BE2C (cell line): ENCODE results near the gene TRABD2B.
A peak's percentile ranks its signal among the peaks of the same experiment; 100 is the strongest.

Experiments used
- DNase-seq: peaks from one replicate; pipeline ENCODE4 v3.0.0-alpha.2; 2020
- H3K27me3 ChIP-seq: fragments of 250-450 bp; sonication (Bioruptor Pico); 2 replicates; pipeline ENCODE4 v1.5.1; 2020; ENCODE audit warnings: mild to moderate bottlenecking
- H3K36me3 ChIP-seq: fragments of 250-450 bp; sonication (Bioruptor Pico); 2 replicates; pipeline ENCODE4 v1.5.1; 2020; ENCODE audit warnings: mild to moderate bottlenecking
- H3K4me1 ChIP-seq: fragments of 250-450 bp; sonication (Bioruptor Pico); 2 replicates; pipeline ENCODE4 v1.5.1; 2020
- H3K4me3 ChIP-seq: 2 replicates; pipeline ENCODE4 v1.5.1; 2011; ENCODE audit warnings: low read depth, low read length
- H3K9me3 ChIP-seq: fragments of 250-450 bp; sonication (Bioruptor Pico); 2 replicates; pipeline ENCODE4 v1.5.1; 2020
- CTCF ChIP-seq: IDR thresholded peaks from 2 replicates; pipeline ENCODE4 v1.5.1; 2012; ENCODE audit warnings: mild to moderate bottlenecking, low read depth, low read length

TRABD2B gene

GRCh38 chr1:47979724-47980123, 17.5 kb downstream of the TRABD2B start:
- H3K4me3 ChIP-seq, result no peak overlapping the region
- no peaks in the 10 kb centered on the region for H3K4me1 ChIP-seq
- no peak for DNase-seq
- no peak for TF ChIP-seq CTCF
- no peaks in the 10 kb centered on the region for H3K9me3 ChIP-seq
- H3K27me3 ChIP-seq, result no peaks in the 10 kb centered on the region
- H3K36me3 ChIP-seq, result no peaks in the 10 kb centered on the region

GRCh38 chr1:47978486-47978885, 18.7 kb downstream of the TRABD2B start:
- no peaks in the 10 kb centered on the region for H3K27me3 ChIP-seq
- no peak for DNase-seq

GRCh38 chr1:47976728-47977127, 20.5 kb downstream of the TRABD2B start:
- no peak for DNase-seq
- H3K27me3 ChIP-seq, result no peaks in the 10 kb centered on the region
- no peak for TF ChIP-seq CTCF
- H3K4me3 ChIP-seq, result no peak overlapping the region
- no peaks in the 10 kb centered on the region for H3K4me1 ChIP-seq
- H3K36me3 ChIP-seq, result no peaks in the 10 kb centered on the region
- no peaks in the 10 kb centered on the region for H3K9me3 ChIP-seq

More at GRCh38 chr1:47978486-47978885, 18.7 kb downstream of the TRABD2B start:
- TF ChIP-seq CTCF, result no peak
- no peaks in the 10 kb centered on the region for H3K4me1 ChIP-seq
- no peaks in the 10 kb centered on the region for H3K36me3 ChIP-seq
- no peaks in the 10 kb centered on the region for H3K9me3 ChIP-seq
- H3K4me3 ChIP-seq, result no peak overlapping the region

- Histone ChIP-seq H3K27me3 (no peaks in the 10 kb centered on the region), H3K36me3 (no peaks in the 10 kb centered on the region), H3K4me1 (no peaks in the 10 kb centered on the region), H3K4me3 (no peak overlapping the region), H3K9me3 (no peaks in the 10 kb centered on the region)
- TF ChIP-seq CTCF, result no peak
- no peak for DNase-seq
Measured at GRCh38 chr1:47976267-47976666, 20.9 kb downstream of the TRABD2B start.

- TF ChIP-seq CTCF, result no peak
- Histone ChIP-seq H3K9me3 (no peaks in the 10 kb centered on the region), H3K4me3 (no peak overlapping the region), H3K4me1 (no peaks in the 10 kb centered on the region), H3K36me3 (no peaks in the 10 kb centered on the region), H3K27me3 (no peaks in the 10 kb centered on the region)
- DNase-seq, result no peak
Measured at GRCh38 chr1:47975302-47975921, 21.8 kb downstream of the TRABD2B start.

GRCh38 chr1:47972864-47973432, 24.2 kb downstream of the TRABD2B start:
- Histone ChIP-seq H3K4me1 (no peaks in the 10 kb centered on the region), H3K4me3 (no peak overlapping the region), H3K27me3 (no peaks in the 10 kb centered on the region), H3K9me3 (no peaks in the 10 kb centered on the region), H3K36me3 (no peaks in the 10 kb centered on the region)
- no peak for DNase-seq
- peak; percentile 36 for TF ChIP-seq CTCF
